Measurements from ENCODE around the gene FRS3. TPM values are rescaled to one million over a fixed set of nuclear protein-coding genes. Genes with fewer than 3 reads are reported as not detected.

Gene FRS3
- total and polyA plus RNA-seq, 2 of the 13 experiments (the other 11 are each of a cell fraction or from before 2014, with no cell fraction given) = 3.0 to 7.4 TPM

GRCh38 chr6:41724586-41725501 is 54.9 kb downstream of the FRS3 start (continued):
- TF ChIP-seq GMEB1 (CRISPR knock-in tag; IDR thresholded peaks at IDR 0.05; ENCODE audit: borderline replicate concordance) = no peak
- 0 out of 2 replicates have a peak, but pooled peaks have one; percentile 58 for TF ChIP-seq NRL (CRISPR knock-in tag; IDR thresholded peaks at IDR 0.05; ENCODE audit: borderline replicate concordance)
- TF ChIP-seq ZSCAN12 (CRISPR knock-in tag; IDR thresholded peaks at IDR 0.05) = no peak
- TF ChIP-seq NFATC3 (CRISPR knock-in tag; IDR thresholded peaks at IDR 0.05) = no peak
- TF ChIP-seq ZSCAN21 (CRISPR knock-in tag; IDR thresholded peaks at IDR 0.05; ENCODE audit: borderline replicate concordance) = no peak
- no peak for TF ChIP-seq ZNF382 (CRISPR knock-in tag; IDR thresholded peaks at IDR 0.05; ENCODE audit: borderline replicate concordance)
- TF ChIP-seq ZNF263 (CRISPR knock-in tag; IDR thresholded peaks at IDR 0.05) = peak; percentile 20; the same call in 1 of the 2 replicates
- TF ChIP-seq GTF2F1 (IDR thresholded peaks at IDR 0.05; ENCODE audit: low read length) = no peak
- TF ChIP-seq ZNF687 (CRISPR knock-in tag; IDR thresholded peaks at IDR 0.05) = peak; percentile 46; the same call in 1 of the 2 replicates
- TF ChIP-seq SMAD1 (CRISPR knock-in tag; IDR thresholded peaks at IDR 0.05; ENCODE audit: borderline replicate concordance, low read depth) = no peak
- no peak for TF ChIP-seq ATF2 (CRISPR knock-in tag; IDR thresholded peaks at IDR 0.05)
- TF ChIP-seq SATB2 (CRISPR knock-in tag; IDR thresholded peaks at IDR 0.05) = no peak
- 0 out of 2 replicates have a peak, but pooled peaks have one; percentile 24 for TF ChIP-seq HOXA3 (CRISPR knock-in tag; IDR thresholded peaks at IDR 0.05)
- TF ChIP-seq ZBTB10 (CRISPR knock-in tag; IDR thresholded peaks at IDR 0.05; ENCODE audit: borderline replicate concordance) = peak; percentile 94
- TF ChIP-seq ZNF768 (CRISPR knock-in tag; IDR thresholded peaks at IDR 0.05) = no peak
- no peak for TF ChIP-seq TOE1 (CRISPR knock-in tag; IDR thresholded peaks at IDR 0.05)
- no peak for TF ChIP-seq E2F5 (CRISPR knock-in tag; conservative IDR thresholded peaks at IDR 0.05)
